ENCODE measurements around the gene CCDC40.
"Not testable (repeated sequence)": the region's sequence is repeated elsewhere in the genome, so short reads cannot be mapped to it uniquely, and the experiment has no call there.

The CCDC40 gene

GRCh38 chr17:80086081-80086480 lies 49.6 kb downstream of the CCDC40 start:
- no peak for DNase-seq

GRCh38 chr17:80086616-80087015 lies 50.2 kb downstream of the CCDC40 start:
- no peak for DNase-seq

DNA sequence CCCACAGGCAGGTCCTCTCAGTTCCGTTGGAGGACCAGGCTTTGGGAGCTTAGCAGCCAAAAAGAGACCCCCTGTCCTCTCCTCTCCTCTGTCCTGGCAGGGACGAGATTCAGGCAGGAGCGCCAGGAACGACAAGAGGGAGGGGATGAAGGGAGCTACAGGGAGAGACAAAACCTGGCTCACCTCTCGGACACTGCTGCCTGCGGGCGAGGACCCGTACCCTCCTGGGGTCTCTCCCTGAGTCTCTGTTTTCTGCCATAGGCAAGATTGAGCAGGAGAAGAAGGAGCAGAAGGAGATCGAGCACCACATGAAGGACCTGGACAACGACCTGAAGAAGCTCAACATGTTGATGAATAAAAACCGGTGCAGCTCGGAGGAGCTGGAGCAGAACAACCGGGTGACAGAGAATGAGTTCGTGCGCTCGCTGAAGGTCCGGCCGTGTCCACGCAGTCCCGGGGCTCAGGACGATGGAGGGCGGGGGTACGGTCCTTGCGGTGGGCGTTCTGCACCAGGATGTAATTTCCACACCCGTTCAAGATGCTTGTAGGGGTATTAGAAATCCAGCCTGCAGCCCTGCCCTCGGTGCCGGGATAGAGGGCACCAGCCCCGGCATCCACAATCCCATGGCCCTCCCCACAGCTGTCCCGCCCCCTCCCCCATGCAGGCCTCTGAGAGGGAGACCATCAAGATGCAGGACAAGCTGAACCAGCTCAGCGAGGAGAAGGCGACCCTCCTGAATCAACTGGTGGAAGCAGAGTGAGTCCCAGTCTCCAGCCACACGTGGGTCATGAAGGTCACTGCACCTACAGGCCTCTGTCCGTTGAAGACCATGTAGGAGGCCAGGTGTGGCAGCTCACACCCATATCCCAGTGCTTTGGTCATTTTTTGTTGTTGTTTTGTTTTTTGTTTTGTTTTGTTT lies 51.2 kb downstream of the CCDC40 start:
- DNase-seq: no peak

DNA sequence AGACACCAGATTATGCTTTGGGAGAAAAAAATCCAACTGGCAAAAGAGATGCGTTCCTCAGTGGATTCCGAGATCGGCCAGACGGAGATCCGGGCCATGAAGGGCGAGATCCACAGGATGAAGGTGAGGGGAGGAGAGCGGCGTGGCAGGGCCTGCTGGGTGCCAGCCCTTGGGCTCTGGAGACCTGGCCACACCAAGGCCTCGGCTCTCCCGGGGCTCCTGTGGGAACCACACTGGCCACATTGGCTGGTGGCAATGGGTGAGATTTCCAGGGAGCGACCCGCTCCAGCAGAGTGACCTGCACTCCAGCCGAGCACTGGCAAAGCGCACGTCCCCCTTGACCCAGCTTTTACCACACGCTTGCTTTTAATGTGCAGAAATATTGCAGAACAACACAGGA lies 53.3 kb downstream of the CCDC40 start:
- DNase-seq: no peak

DNA sequence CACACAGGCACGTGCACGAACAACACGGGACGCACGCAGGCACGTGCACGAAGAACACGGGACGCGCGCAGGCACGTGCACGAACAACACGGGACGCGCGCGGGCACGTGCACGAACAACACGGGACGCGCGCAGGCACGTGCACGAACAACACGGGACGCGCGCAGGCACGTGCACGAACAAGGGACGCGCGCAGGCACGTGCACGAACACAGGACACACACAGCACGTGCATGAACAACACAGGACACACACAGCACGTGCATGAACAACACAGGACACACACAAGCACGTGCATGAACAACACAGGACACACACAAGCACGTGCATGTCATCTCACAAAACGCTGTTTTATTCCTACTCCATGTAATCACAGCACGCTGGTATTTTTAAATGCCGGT lies 53.7 kb downstream of the CCDC40 start:
- DNase-seq: not testable (repeated sequence)

DNA sequence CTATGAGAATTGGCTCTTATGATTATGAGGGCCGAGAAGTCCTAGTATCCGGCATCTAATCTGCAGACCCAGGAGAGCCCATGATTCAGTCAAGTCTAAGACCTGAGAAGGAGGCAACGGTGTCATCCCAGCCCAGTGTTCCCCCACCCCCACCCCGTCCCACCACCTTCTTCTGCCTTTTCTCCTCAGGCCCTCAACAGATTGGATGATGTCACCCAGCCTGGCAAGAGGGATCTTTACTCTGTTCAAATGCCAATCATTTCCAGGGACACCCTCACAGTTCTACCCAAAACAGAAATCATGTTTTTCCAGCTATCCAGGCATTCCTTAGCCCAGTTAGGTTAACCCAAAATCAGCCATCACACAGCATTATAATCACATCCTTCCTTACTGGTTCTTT lies 54.9 kb downstream of the CCDC40 start:
- DNase-seq: no peak

- peak; percentile 52 for DNase-seq
Measured at GRCh38 chr17:80092959-80093358, 56.5 kb downstream of the CCDC40 start.

DNA sequence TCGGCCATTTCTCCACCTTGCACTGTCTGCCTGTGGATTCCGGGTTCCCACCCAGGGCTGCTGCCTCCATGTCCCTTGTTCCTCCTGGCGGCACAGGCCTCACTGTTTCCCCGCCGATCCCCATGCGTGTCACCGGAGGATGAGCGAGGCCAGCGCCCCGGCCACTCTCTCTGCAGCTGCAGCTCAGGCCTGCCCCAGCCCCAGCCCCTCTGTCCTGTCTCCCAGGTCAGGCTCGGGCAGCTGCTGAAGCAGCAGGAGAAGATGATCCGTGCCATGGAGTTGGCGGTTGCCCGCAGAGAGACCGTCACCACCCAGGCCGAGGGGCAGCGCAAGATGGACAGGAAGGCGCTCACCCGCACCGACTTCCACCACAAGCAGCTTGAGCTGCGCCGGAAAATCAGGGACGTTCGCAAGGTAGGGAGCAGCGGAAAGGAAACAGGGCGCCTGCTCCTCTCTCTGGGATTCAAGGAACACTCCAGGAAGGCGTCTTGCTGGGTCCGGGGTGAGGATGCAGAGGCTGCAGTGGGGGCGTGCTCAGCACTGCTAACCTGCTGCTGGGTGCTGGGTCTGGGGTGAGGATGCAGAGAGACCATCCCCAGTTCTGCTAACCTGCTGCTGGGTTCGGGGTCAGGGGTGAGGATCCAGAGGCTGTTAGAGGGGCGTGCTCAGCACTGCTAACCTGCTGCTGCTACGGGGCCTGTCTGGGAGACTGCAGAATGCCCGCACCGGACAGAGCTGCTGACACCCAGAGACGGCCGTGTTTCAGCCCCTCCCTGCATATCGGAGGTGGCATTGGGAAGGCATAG lies 58.8 kb downstream of the CCDC40 start:
- no peak for DNase-seq

GRCh38 chr17:80095844-80096475 lies 59.5 kb downstream of the CCDC40 start:
- no peak for DNase-seq

GRCh38 chr17:80096561-80097021 lies 60.1 kb downstream of the CCDC40 start:
- no peak for DNase-seq

GRCh38 chr17:80097127-80097621 lies 60.7 kb downstream of the CCDC40 start:
- no peak for DNase-seq

GRCh38 chr17:80097844-80098691 lies 61.6 kb downstream of the CCDC40 start:
- no peak for DNase-seq

DNA sequence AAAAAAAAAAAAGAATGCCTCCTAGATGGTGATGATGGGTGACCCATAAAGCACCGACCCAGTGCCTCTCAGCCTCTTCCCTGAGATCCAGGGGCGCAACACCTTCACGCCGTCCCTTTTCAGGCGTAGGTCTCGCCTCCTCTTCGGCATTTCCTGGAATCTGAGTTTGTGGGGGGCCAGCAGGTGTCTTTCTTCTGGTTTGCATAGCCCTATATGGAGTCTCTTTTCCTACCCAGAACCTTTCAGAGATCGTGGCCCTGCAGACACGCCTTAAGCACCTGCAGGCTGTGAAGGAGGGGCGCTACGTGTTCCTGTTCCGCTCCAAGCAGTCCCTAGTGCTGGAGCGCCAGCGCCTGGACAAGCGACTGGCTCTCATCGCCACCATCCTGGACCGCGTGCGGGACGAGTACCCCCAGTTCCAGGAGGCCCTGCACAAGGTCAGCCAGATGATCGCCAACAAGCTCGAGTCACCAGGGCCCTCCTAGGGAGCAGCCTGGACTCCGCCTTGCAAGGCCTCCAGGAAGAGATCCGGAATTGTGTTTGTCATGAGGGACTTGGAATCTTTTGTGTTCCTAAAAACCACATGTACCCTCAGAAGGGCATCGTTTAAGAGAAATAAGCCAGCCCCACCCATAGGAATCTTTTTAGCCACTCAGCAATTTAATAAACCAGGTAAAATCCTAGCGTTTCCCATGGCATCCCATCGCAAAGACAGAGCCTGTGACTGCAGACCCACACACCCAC lies 63.0 kb downstream of the CCDC40 start:
- DNase-seq: no peak

DNA sequence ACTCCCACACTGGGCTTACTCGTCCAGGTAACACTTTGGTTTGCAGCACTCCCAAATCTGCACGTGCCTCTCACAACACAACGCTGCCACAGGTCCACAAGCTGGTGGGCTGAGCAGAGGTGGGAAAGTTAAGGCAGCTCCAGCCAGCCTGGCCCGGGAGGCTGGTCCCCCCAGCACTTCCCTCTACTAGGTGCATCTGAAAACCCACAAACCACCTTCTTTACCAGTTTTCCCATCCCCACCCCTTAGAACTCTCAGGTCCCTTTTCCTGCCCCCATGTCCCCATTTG lies 63.5 kb downstream of the CCDC40 start:
- DNase-seq: no peak

- peak; percentile 85 for DNase-seq
Measured at GRCh38 chr17:80101011-80101945, 64.8 kb downstream of the CCDC40 start, which contains the start of gene GAA. GAA (plus strand) TSS chr17:80101581; CDS start chr17:80104587, 3,006 bp downstream.

GRCh38 chr17:80101946-80102663 lies 65.7 kb downstream of the CCDC40 start:
- DNase-seq: peak; percentile 74

DNA sequence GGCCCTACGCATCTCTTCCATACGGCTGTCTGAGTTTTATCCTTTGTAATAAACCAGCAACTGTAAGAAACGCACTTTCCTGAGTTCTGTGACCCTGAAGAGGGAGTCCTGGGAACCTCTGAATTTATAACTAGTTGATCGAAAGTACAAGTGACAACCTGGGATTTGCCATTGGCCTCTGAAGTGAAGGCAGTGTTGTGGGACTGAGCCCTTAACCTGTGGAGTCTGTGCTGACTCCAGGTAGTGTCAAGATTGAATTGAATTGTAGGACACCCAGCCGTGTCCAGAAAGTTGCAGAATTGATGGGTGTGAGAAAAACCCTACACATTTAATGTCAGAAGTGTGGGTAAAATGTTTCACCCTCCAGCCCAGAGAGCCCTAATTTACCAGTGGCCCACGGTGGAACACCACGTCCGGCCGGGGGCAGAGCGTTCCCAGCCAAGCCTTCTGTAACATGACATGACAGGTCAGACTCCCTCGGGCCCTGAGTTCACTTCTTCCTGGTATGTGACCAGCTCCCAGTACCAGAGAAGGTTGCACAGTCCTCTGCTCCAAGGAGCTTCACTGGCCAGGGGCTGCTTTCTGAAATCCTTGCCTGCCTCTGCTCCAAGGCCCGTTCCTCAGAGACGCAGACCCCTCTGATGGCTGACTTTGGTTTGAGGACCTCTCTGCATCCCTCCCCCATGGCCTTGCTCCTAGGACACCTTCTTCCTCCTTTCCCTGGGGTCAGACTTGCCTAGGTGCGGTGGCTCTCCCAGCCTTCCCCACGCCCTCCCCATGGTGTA lies 66.4 kb downstream of the CCDC40 start:
- DNase-seq: no peak

DNA sequence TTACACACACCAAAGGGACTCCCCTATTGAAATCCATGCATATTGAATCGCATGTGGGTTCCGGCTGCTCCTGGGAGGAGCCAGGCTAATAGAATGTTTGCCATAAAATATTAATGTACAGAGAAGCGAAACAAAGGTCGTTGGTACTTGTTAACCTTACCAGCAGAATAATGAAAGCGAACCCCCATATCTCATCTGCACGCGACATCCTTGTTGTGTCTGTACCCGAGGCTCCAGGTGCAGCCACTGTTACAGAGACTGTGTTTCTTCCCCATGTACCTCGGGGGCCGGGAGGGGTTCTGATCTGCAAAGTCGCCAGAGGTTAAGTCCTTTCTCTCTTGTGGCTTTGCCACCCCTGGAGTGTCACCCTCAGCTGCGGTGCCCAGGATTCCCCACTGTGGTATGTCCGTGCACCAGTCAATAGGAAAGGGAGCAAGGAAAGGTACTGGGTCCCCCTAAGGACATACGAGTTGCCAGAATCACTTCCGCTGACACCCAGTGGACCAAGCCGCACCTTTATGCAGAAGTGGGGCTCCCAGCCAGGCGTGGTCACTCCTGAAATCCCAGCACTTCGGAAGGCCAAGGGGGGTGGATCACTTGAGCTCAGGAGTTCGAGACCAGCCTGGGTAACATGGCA lies 67.1 kb downstream of the CCDC40 start:
- DNase-seq: no peak

All from hematopoietic multipotent progenitor cell treated with erythropoietin and hydrocortisone succinate and interleukin-3 and kit ligand, for 6 days (in vitro differentiated cells).